HEK293T (cell line): ENCODE measurements around the gene LITAFD.

Experiments
- CTCF ChIA-PET: fragments of 350-600 bp; formaldehyde crosslinking; extraction: SDS; loops from one replicate; lab custom pipeline; 2021; ENCODE audit warnings: antibody characterized with exemption, inconsistent platforms; lab: Yijun Ruan, JAX
- POLR2A ChIA-PET: fragments of 350-600 bp; formaldehyde crosslinking; extraction: SDS; loops from one replicate; lab custom pipeline; 2020; ENCODE audit warnings: antibody characterized with exemption, inconsistent platforms; lab: Yijun Ruan, JAX
- DNase-seq: peaks from one replicate; pipeline ENCODE4 v3.0.0; 2012; ENCODE audit warnings: mixed read lengths; ENCODE audit errors: extremely low spot score
- ARNT ChIP-seq: fragments of 450-650 bp; IDR thresholded peaks from 2 replicates; pipeline ENCODE4 v1.6.1; 2017; ENCODE audit warnings: mild to moderate bottlenecking
- BHLHE40 ChIP-seq: fragments of 450-650 bp; IDR thresholded peaks from 2 replicates; pipeline ENCODE4 v1.6.1; 2016; ENCODE audit warnings: mild to moderate bottlenecking, moderate library complexity, borderline replicate concordance
- CTBP1 ChIP-seq: fragments of 450-650 bp; IDR thresholded peaks from 2 replicates; pipeline ENCODE4 v1.6.1; 2016; ENCODE audit warnings: borderline replicate concordance
- ELF4 ChIP-seq: fragments of 450-650 bp; IDR thresholded peaks from 2 replicates; pipeline ENCODE4 v1.6.1; 2017; ENCODE audit warnings: antibody characterized with exemption
- FOXA1 ChIP-seq: fragments of 450-650 bp; IDR thresholded peaks from 2 replicates; pipeline ENCODE4 v1.6.1; 2016; ENCODE audit warnings: mild to moderate bottlenecking
- FOXK2 ChIP-seq: fragments of 450-650 bp; IDR thresholded peaks from 2 replicates; pipeline ENCODE4 v1.6.1; 2016; ENCODE audit warnings: mild to moderate bottlenecking
- FOXM1 ChIP-seq: fragments of 450-650 bp; IDR thresholded peaks from 2 replicates; pipeline ENCODE4 v1.6.1; 2017; ENCODE audit warnings: mild to moderate bottlenecking, borderline replicate concordance
- HDGF ChIP-seq: fragments of 450-650 bp; IDR thresholded peaks from 2 replicates; pipeline ENCODE4 v1.6.1; 2017; ENCODE audit warnings: antibody characterized with exemption, borderline replicate concordance
- L3MBTL2 ChIP-seq: fragments of 450-650 bp; conservative IDR thresholded peaks from 2 replicates; pipeline ENCODE4 v1.6.1; 2016; ENCODE audit warnings: mild to moderate bottlenecking
- LEF1 ChIP-seq: fragments of 450-650 bp; IDR thresholded peaks from 2 replicates; pipeline ENCODE4 v1.6.1; 2017; ENCODE audit warnings: mild to moderate bottlenecking, borderline replicate concordance
- NFRKB ChIP-seq: fragments of 450-650 bp; IDR thresholded peaks from 2 replicates; pipeline ENCODE4 v1.6.1; 2016; ENCODE audit warnings: mild to moderate bottlenecking, moderate library complexity
- SP1 ChIP-seq: fragments of 450-650 bp; IDR thresholded peaks from 2 replicates; pipeline ENCODE4 v1.6.1; 2017
- SUZ12 ChIP-seq: fragments of 450-650 bp; IDR thresholded peaks from 2 replicates; pipeline ENCODE4 v1.6.1; 2016; ENCODE audit warnings: mild to moderate bottlenecking
- TARDBP ChIP-seq: fragments of 450-650 bp; IDR thresholded peaks from 2 replicates; pipeline ENCODE4 v1.6.1; 2016
- ZNF384 ChIP-seq: fragments of 450-650 bp; IDR thresholded peaks from 2 replicates; pipeline ENCODE4 v1.6.1; 2016
- TF ChIP-seq, protein P1 (sequence below): fragments of 450-650 bp; IDR thresholded peaks from 2 replicates; pipeline ENCODE4 v1.6.1; 2016

LITAFD gene

DNA sequence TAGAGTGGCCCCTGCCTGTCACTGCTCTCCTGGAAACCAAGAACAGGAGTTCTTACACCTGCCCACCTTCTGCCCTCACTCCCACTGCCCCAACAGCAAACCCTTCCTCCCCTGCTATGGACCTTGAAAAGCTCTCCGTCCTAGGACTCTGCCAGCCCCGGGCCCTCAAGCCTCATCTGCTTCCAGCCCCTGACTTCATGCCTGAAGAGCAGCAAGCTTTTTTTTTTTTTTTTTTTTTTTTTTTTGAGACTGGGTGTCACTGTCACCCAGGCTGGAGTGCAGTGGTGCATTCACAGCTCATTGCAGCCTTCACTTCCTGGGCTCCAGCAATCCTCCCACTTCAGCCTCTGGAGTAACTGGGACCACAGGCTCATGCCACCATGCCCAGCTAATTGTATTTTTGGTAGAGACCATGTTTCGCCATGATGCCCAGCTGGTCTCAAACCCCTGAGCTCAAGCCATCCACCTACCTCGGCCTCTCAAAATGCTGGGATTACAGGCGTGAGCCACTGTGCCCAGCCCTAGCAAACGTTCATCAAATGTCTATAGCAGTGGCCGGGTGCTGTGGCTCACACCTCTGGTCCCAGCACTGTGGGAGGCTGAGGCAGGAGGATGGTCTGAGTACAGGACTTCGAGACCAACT lies 30.3 kb upstream of the LITAFD start:
- CTCF ChIA-PET = no interaction called here
- no peak for TF ChIP-seq FOXA1
- no peak for TF ChIP-seq ZNF384
- no peak for TF ChIP-seq TARDBP
- no peak for TF ChIP-seq ARNT
- no peak for TF ChIP-seq BHLHE40
- no peak for TF ChIP-seq CTBP1
- TF ChIP-seq, protein P1, sequence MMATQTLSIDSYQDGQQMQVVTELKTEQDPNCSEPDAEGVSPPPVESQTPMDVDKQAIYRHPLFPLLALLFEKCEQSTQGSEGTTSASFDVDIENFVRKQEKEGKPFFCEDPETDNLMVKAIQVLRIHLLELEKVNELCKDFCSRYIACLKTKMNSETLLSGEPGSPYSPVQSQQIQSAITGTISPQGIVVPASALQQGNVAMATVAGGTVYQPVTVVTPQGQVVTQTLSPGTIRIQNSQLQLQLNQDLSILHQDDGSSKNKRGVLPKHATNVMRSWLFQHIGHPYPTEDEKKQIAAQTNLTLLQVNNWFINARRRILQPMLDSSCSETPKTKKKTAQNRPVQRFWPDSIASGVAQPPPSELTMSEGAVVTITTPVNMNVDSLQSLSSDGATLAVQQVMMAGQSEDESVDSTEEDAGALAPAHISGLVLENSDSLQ = no peak
- TF ChIP-seq L3MBTL2 = no peak
- no peak for TF ChIP-seq SP1
- no peak for TF ChIP-seq LEF1
- no peak for TF ChIP-seq SUZ12
- TF ChIP-seq FOXK2 = no peak
- TF ChIP-seq NFRKB = no peak
- no peak for TF ChIP-seq HDGF
- no peak for TF ChIP-seq ELF4
- TF ChIP-seq FOXM1 = no peak
- POLR2A ChIA-PET = interaction anchor here (1.4 kb wide), 1 partner anchor 17 kb away, joined by 5 read pairs; the partner anchor contains the start of gene CARHSP1

DNA sequence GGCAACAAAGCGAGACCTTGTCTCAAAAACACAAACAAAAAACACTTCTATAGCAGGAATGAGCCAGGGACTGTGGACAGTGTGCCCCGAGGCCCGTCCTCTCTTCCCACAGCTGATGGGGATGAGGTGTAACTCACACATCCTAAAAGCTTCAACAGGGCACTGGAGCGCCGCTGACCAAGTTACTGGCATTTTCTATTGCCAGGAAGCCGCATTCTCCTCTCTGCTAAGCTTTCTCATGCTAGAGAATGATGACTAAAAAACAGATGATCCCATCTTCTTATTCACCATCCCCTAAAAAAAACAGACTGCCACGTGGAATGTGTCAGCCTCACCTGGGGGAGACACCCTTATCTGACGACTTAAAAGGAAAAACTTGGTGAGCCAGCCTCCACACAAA lies 29.6 kb upstream of the LITAFD start:
- TF ChIP-seq, protein P1 = no peak
- no peak for TF ChIP-seq TARDBP
- no peak for TF ChIP-seq ZNF384
- TF ChIP-seq SUZ12 = no peak
- no peak for TF ChIP-seq L3MBTL2
- TF ChIP-seq BHLHE40 = no peak
- TF ChIP-seq FOXA1 = no peak
- no peak for TF ChIP-seq ELF4
- TF ChIP-seq HDGF = no peak
- no peak for TF ChIP-seq CTBP1
- no peak for TF ChIP-seq NFRKB
- no peak for TF ChIP-seq ARNT
- no peak for TF ChIP-seq FOXK2
- TF ChIP-seq FOXM1 = no peak
- TF ChIP-seq SP1 = no peak
- TF ChIP-seq LEF1 = no peak
- no peak for DNase-seq
- CTCF ChIA-PET = no interaction called here
- POLR2A ChIA-PET = no interaction called here

More for the DNA sequence above, 30.3 kb upstream of the LITAFD start:
- no peak for DNase-seq

DNA sequence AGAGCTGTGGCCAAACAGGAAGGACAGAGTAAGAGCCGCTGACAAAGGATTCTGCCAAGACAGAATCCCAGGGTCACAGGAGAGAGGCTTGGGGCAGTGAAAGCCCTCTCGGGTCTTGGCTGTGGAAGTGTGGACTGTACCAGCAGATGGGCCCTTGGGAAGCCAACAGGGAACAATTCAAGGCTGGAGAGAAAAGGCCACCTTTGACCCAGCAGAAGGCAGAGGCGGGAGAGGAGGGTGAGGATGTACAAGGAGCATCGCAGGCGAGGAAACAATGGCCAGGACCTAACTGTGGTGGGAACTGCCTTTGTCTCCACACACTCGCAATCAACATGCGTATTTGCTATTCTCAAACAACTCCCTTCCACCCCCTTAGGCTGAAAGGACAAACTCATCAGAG lies 29.0 kb upstream of the LITAFD start:
- no peak for DNase-seq
- POLR2A ChIA-PET = interaction anchor here (1.4 kb wide), 1 partner anchor 12 kb away, joined by 3 read pairs; no protein-coding TSS in a partner anchor
- TF ChIP-seq, protein P1 = no peak
- TF ChIP-seq ZNF384 (no peak), FOXK2 (no peak), SP1 (no peak), NFRKB (no peak), FOXM1 (no peak), LEF1 (no peak), TARDBP (no peak), SUZ12 (no peak), BHLHE40 (no peak), FOXA1 (no peak), CTBP1 (no peak), L3MBTL2 (no peak), HDGF (no peak), ELF4 (no peak), ARNT (no peak)
- CTCF ChIA-PET = no interaction called here

DNA sequence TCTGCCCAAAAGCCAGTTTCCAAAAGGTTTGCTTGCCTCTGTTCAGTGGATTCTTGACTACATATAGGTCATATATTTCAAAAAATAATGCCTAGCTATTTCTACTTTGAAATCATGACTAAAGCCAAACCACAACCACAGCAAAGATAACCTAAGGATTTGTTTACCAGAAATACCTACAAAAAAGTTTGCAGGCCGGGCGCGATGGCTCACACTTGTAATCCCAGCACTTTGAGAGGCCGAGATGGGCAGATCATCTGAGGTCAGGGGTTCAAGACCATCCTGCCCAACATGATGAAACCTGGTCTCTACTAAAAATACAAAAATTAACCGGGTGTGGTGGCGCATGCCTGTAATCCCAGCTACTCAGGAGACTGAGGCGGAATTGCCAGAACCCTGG lies 28.5 kb upstream of the LITAFD start:
- POLR2A ChIA-PET = interaction anchor here (1.4 kb wide), 1 partner anchor 11 kb away, joined by 3 read pairs; no protein-coding TSS in a partner anchor

DNA sequence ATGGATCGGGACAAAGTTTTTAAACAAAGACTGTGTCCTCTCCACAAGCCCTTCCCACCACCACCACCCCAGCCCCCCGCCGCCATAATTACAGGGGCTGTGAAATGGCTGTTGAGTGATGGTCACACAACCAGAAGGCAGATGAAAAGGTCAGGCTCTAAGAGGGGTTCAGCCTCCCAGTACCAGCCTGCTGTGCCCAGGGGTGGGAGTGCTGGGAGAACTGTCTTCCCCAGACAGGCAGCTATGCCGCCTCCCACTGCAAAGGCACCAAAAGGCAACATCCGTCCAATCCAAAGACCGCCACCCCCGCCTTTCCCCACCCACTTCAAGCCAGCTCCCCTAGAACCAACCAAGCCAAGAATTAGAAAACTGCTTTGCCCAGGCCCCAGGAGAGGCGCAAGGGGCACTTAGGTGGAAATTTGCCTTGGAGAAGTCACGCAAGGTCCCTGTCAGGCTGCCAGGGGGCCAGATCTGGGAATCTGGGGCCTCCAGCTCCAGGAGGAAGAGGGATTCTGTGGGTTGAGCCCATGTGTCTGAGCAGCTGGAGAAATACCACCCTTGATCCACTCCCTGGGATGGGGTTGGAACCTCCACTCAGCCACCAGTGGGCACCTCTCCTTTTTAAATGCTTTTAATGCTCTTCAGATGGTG lies 27.7 kb upstream of the LITAFD start:
- no peak for DNase-seq
- ChIA-PET POLR2A (interaction anchor here (1.4 kb wide), 1 partner anchor 10 kb away, joined by 3 read pairs; no protein-coding TSS in a partner anchor), CTCF (no interaction called here)
- TF ChIP-seq BHLHE40 (no peak), ZNF384 (no peak), CTBP1 (no peak), SP1 (no peak), SUZ12 (no peak), NFRKB (no peak), TARDBP (no peak), FOXK2 (no peak), L3MBTL2 (no peak), ARNT (no peak), LEF1 (no peak), HDGF (no peak)
- TF ChIP-seq, protein P1 = no peak

More for the DNA sequence above, 28.5 kb upstream of the LITAFD start:
- CTCF ChIA-PET = no interaction called here
- DNase-seq = no peak
- TF ChIP-seq TARDBP (no peak), FOXA1 (no peak), ELF4 (no peak), LEF1 (no peak), NFRKB (no peak), ZNF384 (no peak), L3MBTL2 (no peak), SP1 (no peak), BHLHE40 (no peak), HDGF (no peak), CTBP1 (no peak)
